ENCODE data around the gene RGS18. TPM values are rescaled to one million over a fixed set of nuclear protein-coding genes. Genes with fewer than 3 reads are reported as not detected.

Gene RGS18
- total RNA-seq, 1 experiment from 2014 or later, result not detected

GRCh38 chr1:192118881-192119405 lies 39.3 kb upstream of the RGS18 start:
- H3K36me3 Mint-ChIP-seq (ENCODE audit: insufficient read depth in 1 of 3, low read depth in 3 of 3), result no peaks in the 10 kb centered on the region
- H2BK15ac ChIP-seq (ENCODE audit: low read depth, low read length), result no peak overlapping the region
- no peak overlapping the region for H3K4ac ChIP-seq (ENCODE audit: low read depth, low read length)
- no peak overlapping the region for H3K27ac ChIP-seq (ENCODE audit: insufficient read length, low read depth, low read length)
- no peak overlapping the region for H2BK12ac ChIP-seq (ENCODE audit: insufficient read length, low read depth, low read length)
- H2AFZ ChIP-seq (ENCODE audit: low read length), result no peak overlapping the region
- H3K4me3 Mint-ChIP-seq, result no peak overlapping the region
- H3K23me2 ChIP-seq (ENCODE audit: insufficient read length, low read depth, low read length, poor library complexity, severe bottlenecking), result no peaks in the 10 kb centered on the region
- no peak overlapping the region for H2BK20ac ChIP-seq (ENCODE audit: low read depth, low read length, poor library complexity, severe bottlenecking)
- H3K14ac ChIP-seq (ENCODE audit: insufficient read depth, low read length), result no peak overlapping the region
- H3K79me2 ChIP-seq (ENCODE audit: insufficient read depth, low read length), result no peaks in the 10 kb centered on the region
- H2BK120ac ChIP-seq (ENCODE audit: low read depth, low read length, poor library complexity, severe bottlenecking), result no peak overlapping the region
- H3K18ac ChIP-seq (ENCODE audit: insufficient read length, low read depth, low read length), result no peak overlapping the region
- no peak overlapping the region for H2BK5ac ChIP-seq (ENCODE audit: insufficient read length, low read length)
- no peak overlapping the region for H2AK5ac ChIP-seq (ENCODE audit: insufficient read length, low read length)
- no peak overlapping the region for H3K56ac ChIP-seq (ENCODE audit: insufficient read length, low read depth, low read length)
- no peak overlapping the region for H4K91ac ChIP-seq (ENCODE audit: insufficient read length, low read depth, low read length)
- no peaks in the 10 kb centered on the region for H3K9me3 ChIP-seq (ENCODE audit: control insufficient read depth, low read depth, low read length)
- H3K4me1 Mint-ChIP-seq, result peaks cover 0 to 10% of the 10 kb centered on the region in 2 experiments; a peak in 2 of 4 replicates
- H3K27me3 Mint-ChIP-seq (ENCODE audit: low read depth), result no peaks in the 10 kb centered on the region
- no peaks in the 10 kb centered on the region for H3K4me1 ChIP-seq (ENCODE audit: insufficient read depth, low read length)
- H3K23ac ChIP-seq (ENCODE audit: insufficient read length, low read depth, low read length), result no peak overlapping the region
- H4K8ac ChIP-seq (replicated peaks; ENCODE audit: insufficient read length, low read depth, low read length), result no peak overlapping the region
- no peak overlapping the region for H3K4me2 ChIP-seq (ENCODE audit: insufficient read depth, insufficient read length, low read length)
- no peak overlapping the region for H4K5ac ChIP-seq (ENCODE audit: insufficient read length, low read depth, low read length)
- no peak for DNase-seq
- H3K9me3 Mint-ChIP-seq, result peaks cover 0 to 3% of the 10 kb centered on the region in 2 experiments; a peak in 1 of 5 replicates
- WGBS (ENCODE audit: extremely low coverage, insufficient read length, low lambda C conversion rate), result no CpG with 5 or more reads among the region's 2 CpGs
- no peak overlapping the region for H3K9ac ChIP-seq (ENCODE audit: extremely low read depth, insufficient read length, low read length)
- no peak for TF ChIP-seq CTCF (conservative IDR thresholded peaks at IDR 0.05)
- H4K20me1 ChIP-seq (ENCODE audit: control insufficient read depth, insufficient read depth, insufficient read length), result no peaks in the 10 kb centered on the region
- no peak overlapping the region for H3T11ph ChIP-seq (ENCODE audit: low read length)
- H3K27ac Mint-ChIP-seq, result no peak overlapping the region
- H3K79me1 ChIP-seq (ENCODE audit: insufficient read depth, low read depth, low read length, poor library complexity, severe bottlenecking), result no peaks in the 10 kb centered on the region
- H3K27me3 ChIP-seq (ENCODE audit: insufficient read depth, low read length), result no peaks in the 10 kb centered on the region

Measured in H9 (cell line).